NT2/D1 (cell line): Measurements from ENCODE around the gene AK8.

Source experiments
- SUZ12 ChIP-seq: IDR thresholded peaks from 2 replicates; pipeline ENCODE4 v1.6.1; 2011; ENCODE audit not compliant: insufficient read length, insufficient read depth; ENCODE audit errors: extremely low read depth
- YY1 ChIP-seq: IDR thresholded peaks from 2 replicates; pipeline ENCODE4 v1.6.1; 2011; ENCODE audit not compliant: insufficient read length, insufficient read depth
- ZNF274 ChIP-seq: IDR thresholded peaks from 2 replicates; pipeline ENCODE4 v1.6.1; 2011; ENCODE audit warnings: mild to moderate bottlenecking, low read depth, low read length

- TF ChIP-seq YY1 (no peak), ZNF274 (no peak), SUZ12 (no peak)
These were observed 45.8 kb downstream of the AK8 start for GRCh38 chr9:132832171-132832881.
